Measurements from ENCODE around the gene ARRB1.
"Not testable (repeated sequence)": the region's sequence is repeated elsewhere in the genome, so short reads cannot be mapped to it uniquely, and the experiment has no call there.

Gene ARRB1

DNA sequence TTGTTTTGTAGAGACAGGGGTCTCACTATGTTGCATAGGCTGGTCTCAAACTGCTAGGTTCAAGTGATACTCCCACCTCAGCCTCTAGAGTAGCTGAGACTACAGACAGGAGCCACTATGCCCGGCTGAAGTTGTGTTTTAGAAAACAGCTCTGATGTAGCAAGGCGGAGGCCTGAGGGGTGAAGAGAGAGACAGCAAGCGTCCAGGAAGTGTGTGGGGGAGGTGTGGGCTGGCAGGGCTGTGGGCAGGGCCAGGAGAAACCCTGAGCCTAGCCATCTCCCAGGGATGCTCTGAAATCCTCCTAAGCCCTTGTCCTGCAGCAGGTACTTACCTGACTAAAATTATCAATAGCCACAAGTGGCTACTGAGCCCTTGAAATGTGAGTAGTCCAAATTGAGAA, 31.8 kb upstream of the ARRB1 start:
- TF ChIP-seq, protein P1, sequence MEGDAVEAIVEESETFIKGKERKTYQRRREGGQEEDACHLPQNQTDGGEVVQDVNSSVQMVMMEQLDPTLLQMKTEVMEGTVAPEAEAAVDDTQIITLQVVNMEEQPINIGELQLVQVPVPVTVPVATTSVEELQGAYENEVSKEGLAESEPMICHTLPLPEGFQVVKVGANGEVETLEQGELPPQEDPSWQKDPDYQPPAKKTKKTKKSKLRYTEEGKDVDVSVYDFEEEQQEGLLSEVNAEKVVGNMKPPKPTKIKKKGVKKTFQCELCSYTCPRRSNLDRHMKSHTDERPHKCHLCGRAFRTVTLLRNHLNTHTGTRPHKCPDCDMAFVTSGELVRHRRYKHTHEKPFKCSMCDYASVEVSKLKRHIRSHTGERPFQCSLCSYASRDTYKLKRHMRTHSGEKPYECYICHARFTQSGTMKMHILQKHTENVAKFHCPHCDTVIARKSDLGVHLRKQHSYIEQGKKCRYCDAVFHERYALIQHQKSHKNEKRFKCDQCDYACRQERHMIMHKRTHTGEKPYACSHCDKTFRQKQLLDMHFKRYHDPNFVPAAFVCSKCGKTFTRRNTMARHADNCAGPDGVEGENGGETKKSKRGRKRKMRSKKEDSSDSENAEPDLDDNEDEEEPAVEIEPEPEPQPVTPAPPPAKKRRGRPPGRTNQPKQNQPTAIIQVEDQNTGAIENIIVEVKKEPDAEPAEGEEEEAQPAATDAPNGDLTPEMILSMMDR (IDR thresholded peaks at IDR 0.05; ENCODE audit: control extremely low read depth, extremely low read depth, low read depth, missing control alignments) = no peak
- CTCF ChIA-PET = interaction anchor here (1.0 to 13.5 kb wide), 10 partner anchors 10 to 356 kb away, joined by 3 to 224 read pairs (median 4); no protein-coding TSS in a partner anchor
- POLR2A ChIA-PET = no interaction called here
- no peak for DNase-seq (ENCODE audit: extremely low spot score)

DNA sequence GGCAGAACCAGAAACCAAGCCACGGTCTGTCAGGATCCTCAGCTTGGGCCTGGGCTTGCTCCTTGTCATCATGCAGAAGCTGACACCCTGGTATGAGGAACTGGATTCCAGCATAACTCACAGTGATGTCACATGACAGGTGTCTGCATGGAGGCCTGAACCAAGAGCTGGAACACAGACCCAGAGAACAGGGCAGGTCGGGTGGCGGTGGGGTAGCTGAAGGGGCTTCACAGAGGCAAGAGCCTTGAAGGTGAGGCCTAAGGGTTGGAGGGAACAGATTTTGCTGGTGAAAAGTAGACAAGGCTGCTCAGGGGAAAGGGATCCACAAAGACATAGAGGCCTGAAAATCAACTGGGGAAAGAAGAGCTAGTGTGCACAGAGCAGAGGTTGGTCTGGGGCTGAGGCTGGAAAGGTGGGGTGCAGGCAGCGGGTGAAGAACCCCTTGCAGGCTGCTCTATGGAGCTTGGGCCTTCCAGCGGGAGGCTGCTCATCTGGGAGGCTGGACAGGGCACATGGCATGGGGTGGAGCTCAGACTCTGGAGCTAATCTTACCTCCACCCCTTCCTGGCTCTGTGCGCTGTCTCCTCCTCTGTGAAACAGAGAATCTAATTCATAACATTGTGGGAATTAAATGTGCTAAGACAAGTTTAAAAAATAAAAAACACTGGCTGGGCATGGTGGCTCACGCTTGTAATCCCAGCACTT, 29.4 kb upstream of the ARRB1 start:
- TF ChIP-seq, protein P1 (IDR thresholded peaks at IDR 0.05; ENCODE audit: control extremely low read depth, extremely low read depth, low read depth, missing control alignments) = no peak
- DNase-seq (ENCODE audit: extremely low spot score) = no peak
- ChIA-PET CTCF (interaction anchor here (1.0 to 13.5 kb wide), 5 partner anchors 17 to 102 kb away, joined by 3 to 224 read pairs (median 5); no protein-coding TSS in a partner anchor), POLR2A (no interaction called here)

DNA sequence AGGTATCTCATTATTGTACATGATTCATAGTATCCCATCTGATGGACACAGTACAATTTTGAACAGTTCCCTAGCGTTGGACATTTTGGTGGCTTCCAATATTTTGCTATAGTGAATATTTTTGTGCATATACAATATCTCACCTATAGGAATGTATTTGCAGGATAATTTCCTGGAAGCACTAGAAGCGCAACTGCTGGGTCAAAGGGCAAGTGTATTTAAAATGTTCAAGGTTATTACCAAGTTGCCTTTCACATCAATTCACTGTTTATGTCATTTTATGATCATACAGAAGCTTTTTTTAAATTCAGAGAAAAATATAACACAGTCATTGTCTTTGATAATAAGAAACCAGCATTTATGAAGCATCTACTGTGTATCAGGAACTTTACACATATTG, 28.8 kb upstream of the ARRB1 start:
- DNase-seq (ENCODE audit: extremely low spot score) = no peak
- POLR2A ChIA-PET = no interaction called here
- CTCF ChIA-PET = interaction anchor here (1.0 to 13.5 kb wide), 4 partner anchors 18 to 102 kb away, joined by 3 to 224 read pairs (median 4); no protein-coding TSS in a partner anchor
- TF ChIP-seq, protein P1 (IDR thresholded peaks at IDR 0.05; ENCODE audit: control extremely low read depth, extremely low read depth, low read depth, missing control alignments) = no peak

DNA sequence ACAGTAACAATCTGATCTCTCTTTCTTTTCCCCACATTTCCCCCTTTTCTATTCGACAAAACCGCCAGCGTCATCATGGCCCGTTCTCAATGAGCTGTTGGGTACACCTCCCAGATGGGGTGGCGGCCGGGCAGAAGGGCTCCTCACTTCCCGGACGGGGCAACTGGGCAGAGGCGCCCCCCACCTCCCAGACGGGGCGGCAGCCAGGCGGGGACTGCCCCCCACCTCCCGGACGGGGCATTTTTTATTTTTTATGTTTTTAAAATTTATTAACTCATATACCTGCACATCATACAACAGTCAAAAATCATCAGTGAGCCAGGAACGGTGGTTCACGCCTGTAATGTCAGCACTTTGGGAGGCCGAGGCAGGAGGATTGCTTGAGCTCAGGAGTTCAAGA, 27.3 kb upstream of the ARRB1 start:
- POLR2A ChIA-PET; DNase-seq (ENCODE audit: extremely low spot score): not testable (repeated sequence)
- CTCF ChIA-PET = interaction anchor here (13.5 kb wide), 1 partner anchor 100 kb away, joined by 224 read pairs; no protein-coding TSS in a partner anchor

DNA sequence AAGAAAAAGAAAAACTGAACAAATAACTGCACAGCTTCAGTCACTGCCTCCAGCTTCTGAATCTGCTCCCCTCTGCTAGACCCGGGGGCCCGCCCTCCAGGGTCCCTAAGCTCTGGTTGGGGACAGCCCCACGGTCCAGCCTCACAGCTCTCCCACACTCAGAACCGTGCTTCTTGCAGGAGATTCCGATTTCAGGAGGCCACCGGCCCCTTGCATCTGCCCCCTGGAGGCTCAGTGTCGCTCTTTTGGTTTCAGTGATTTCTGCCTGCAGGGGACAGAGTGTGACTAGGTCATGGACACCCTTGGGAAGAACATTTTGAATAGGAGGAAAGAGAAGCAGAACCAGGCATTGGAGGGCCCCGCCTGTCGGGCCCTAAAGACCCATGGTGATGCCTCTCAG, 24.7 kb upstream of the ARRB1 start:
- ChIA-PET POLR2A (no interaction called here), CTCF (interaction anchor here (0.8 to 2.2 kb wide), 5 partner anchors 9 to 96 kb away, joined by 3 to 10 read pairs (median 4); no protein-coding TSS in a partner anchor)
- DNase-seq (ENCODE audit: extremely low spot score) = no peak
- TF ChIP-seq, protein P1 (IDR thresholded peaks at IDR 0.05; ENCODE audit: control extremely low read depth, extremely low read depth, low read depth, missing control alignments) = no peak

DNA sequence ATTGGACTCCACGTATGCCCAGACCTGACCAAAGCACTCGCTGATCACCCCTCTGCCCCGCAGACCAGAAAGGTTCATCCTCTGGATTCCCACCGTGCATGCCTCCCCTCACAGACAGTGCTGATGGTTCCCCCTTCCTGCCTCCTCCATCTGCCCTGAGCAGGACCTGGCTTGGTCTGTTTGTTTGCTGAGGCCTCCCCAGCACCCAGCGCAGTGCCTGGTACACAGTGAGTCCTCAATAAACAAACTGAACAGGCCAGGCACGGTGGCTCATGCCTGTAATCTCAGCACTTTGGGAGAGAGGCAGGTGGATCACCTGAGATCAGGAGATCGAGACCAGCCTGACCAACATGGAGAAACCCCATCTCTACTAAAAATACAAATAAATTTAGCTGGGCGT, 24.2 kb upstream of the ARRB1 start:
- TF ChIP-seq, protein P1 (IDR thresholded peaks at IDR 0.05; ENCODE audit: control extremely low read depth, extremely low read depth, low read depth, missing control alignments) = no peak
- no peak for DNase-seq (ENCODE audit: extremely low spot score)
- ChIA-PET CTCF (interaction anchor here (0.8 to 2.2 kb wide), 3 partner anchors 9 to 104 kb away, joined by 3 to 10 read pairs (median 3); no protein-coding TSS in a partner anchor), POLR2A (no interaction called here)

DNA sequence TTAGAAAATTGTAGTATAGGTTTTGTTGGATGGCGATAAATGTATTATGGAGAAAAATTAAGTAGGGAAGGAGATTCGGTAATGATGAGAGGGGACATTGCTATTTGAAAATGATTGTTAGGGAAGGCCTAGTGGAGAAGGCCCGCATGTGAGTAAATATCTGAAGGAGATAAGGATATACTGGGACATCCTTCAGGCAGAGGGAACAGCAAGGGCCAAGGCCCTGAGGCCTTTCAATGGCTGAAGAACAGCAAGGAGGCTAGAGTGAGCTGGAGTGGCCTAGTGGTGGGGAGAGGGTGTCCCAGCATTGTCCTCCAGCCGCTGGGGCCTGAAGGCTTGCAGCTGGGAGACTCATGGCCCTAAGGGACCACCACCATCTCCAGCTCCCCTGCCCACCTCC, 23.2 kb upstream of the ARRB1 start:
- TF ChIP-seq, protein P1 (IDR thresholded peaks at IDR 0.05; ENCODE audit: control extremely low read depth, extremely low read depth, low read depth, missing control alignments) = no peak
- ChIA-PET CTCF (interaction anchor here (1.0 to 1.7 kb wide), 4 partner anchors 10 to 103 kb away, joined by 3 to 5 read pairs (median 4); no protein-coding TSS in a partner anchor), POLR2A (no interaction called here)
- DNase-seq (ENCODE audit: extremely low spot score) = no peak
